Right lobe of liver (tissue), 4 donors: ENCODE measurements around the gene PRKAR1B.

Experiments used
- CTCF ChIP-seq, 4 donors: fragments of 200-600 bp in 3 of 4; fragments of 450-650 bp in 1 of 4; IDR thresholded peaks; one replicate each; pipeline versions ENCODE4 v1.5.1 to v1.8.0; 2016 to 2022; ENCODE audit warnings: antibody characterized with exemption in 4 of 4, mild to moderate bottlenecking in 2 of 4
- POLR2A ChIP-seq: fragments of 450-650 bp; IDR thresholded peaks from one replicate; pipeline ENCODE4 v1.6.1; 2017; ENCODE audit warnings: antibody characterized with exemption, mild to moderate bottlenecking
- donor health status: DM: no; HTN: no; CAD: no.
- donor health status: DM: no; HTN: no; CAD: no.
- donor health status: DM: no; HTN: yes; CAD: no.

DNA sequence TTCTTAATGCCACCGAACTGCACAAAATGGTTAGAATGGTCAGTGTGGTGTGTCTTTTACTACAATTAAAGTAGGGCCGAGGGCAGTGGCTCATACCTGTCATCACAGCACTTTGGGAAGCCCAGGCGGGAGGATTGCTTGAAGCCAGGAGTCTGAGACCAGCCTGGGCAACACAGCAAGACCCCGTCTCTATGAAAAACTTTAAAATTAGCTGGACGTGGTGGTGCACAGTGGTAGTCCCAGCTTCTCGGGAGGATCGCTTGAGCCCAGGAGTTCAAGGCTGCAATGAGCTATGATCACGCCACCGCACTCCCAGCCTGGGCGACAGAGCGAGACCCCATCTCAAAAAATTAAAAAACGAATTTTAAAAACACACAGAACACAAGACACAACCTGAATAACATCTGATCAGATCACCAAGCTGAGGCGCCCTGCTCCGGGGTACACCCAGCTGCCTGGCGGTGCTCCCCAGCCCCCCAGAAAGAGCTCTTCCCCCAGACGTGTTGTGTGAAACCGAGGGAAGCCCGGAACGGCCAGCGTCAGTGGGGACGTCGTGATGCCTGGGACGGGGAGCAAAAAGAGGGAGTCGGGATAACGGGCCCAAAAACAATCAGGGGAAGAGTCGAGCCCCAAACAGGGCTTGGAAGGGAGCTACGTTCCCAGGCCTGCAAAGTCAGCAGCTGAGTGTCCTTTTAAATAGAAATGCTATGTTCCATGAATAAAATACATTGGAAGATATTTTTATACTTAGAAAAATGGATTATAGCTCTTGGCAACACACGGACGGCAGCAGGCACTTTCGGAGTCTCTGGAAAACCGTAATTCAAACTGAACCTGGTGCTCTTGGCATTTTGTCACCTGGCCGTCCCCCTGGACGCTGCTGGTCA, 126.7 kb downstream of the PRKAR1B start:
- TF ChIP-seq CTCF (IDR thresholded peaks at IDR 0.05) = no peak
- no peak for TF ChIP-seq POLR2A
